Measurements from ENCODE around the gene S100A5.
A peak's percentile ranks its signal among the peaks of the same experiment; 100 is the strongest.

Gene S100A5

DNA sequence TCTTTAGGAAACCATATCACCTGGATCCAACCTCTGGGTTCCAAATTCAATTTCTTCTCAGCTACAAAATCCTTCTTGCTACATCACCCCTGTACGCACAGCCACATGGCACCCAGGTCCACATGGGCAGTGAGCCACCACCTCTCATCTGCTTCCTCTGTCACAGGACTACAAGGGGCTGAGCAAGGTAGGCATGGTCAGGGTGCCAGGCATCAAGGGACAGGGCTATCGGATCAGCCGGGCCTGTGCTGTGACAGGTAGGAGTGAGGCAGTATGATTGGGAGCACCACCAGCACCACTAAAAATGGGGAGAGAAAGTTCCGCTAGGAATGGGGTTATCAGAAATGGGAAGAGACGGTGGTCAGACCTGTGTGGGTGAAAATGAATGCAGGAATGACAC is 34.3 kb downstream of the S100A5 start:
- H3K36me3 ChIP-seq (ENCODE audit: insufficient read depth, low read length): no peaks in the 10 kb centered on the region
- H3K4me1 ChIP-seq (ENCODE audit: control insufficient read depth, insufficient read depth, low read length, unreplicated experiment): peaks cover 29% of the 10 kb centered on the region
- no peak overlapping the region for H2AFZ ChIP-seq (ENCODE audit: low read length, unreplicated experiment)
- H3K79me2 ChIP-seq (ENCODE audit: control insufficient read depth, insufficient read depth, low read length, unreplicated experiment): no peaks in the 10 kb centered on the region
- no peaks in the 10 kb centered on the region for H3K27me3 ChIP-seq (ENCODE audit: insufficient read depth, low read length)
- H3K27ac ChIP-seq (ENCODE audit: low read depth, low read length): peak overlapping the region; percentile 19; the same call in 1 of the 2 replicates
- H3K4me3 ChIP-seq (ENCODE audit: low read depth, low read length): peak overlapping the region; percentile 24; the same call in 1 of the 2 replicates

- no peak overlapping the region for H2AFZ ChIP-seq (ENCODE audit: low read length, unreplicated experiment)
- H3K79me2 ChIP-seq (ENCODE audit: control insufficient read depth, insufficient read depth, low read length, unreplicated experiment): no peaks in the 10 kb centered on the region
- H3K27me3 ChIP-seq (ENCODE audit: insufficient read depth, low read length): no peaks in the 10 kb centered on the region
- H3K36me3 ChIP-seq (ENCODE audit: insufficient read depth, low read length): no peaks in the 10 kb centered on the region
- H3K4me3 ChIP-seq (ENCODE audit: low read depth, low read length): no peak overlapping the region
- no peak overlapping the region for H3K27ac ChIP-seq (ENCODE audit: low read depth, low read length)
- peaks cover 29% of the 10 kb centered on the region for H3K4me1 ChIP-seq (ENCODE audit: control insufficient read depth, insufficient read depth, low read length, unreplicated experiment)
Observed at GRCh38 chr1:153505576-153505975, 35.2 kb downstream of the S100A5 start.

DNA sequence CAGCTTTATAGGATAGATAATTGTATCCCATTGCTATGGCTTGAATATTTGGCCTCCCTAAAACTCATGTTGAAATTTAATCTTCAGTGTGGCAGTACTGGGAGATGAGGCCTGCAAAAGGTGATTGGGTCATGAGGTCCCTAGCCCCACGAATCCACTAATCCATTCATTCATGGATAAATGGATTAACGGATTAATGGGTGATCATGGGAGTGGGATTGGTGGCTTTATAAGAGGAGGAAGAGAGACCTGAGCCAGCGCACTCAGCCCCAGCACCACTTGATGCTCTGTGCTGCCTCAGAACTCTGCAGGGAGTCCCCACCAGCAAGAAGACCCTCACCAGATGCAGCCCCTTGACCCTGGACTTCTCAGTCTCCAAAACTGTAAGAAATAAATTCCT is 37.0 kb downstream of the S100A5 start:
- H3K27ac ChIP-seq (ENCODE audit: low read depth, low read length): no peak overlapping the region
- H3K4me3 ChIP-seq (ENCODE audit: low read depth, low read length): no peak overlapping the region
- H3K79me2 ChIP-seq (ENCODE audit: control insufficient read depth, insufficient read depth, low read length, unreplicated experiment): no peaks in the 10 kb centered on the region
- peaks cover 29% of the 10 kb centered on the region for H3K4me1 ChIP-seq (ENCODE audit: control insufficient read depth, insufficient read depth, low read length, unreplicated experiment)
- H3K27me3 ChIP-seq (ENCODE audit: insufficient read depth, low read length): peaks cover 12% of the 10 kb centered on the region
- no peak overlapping the region for H2AFZ ChIP-seq (ENCODE audit: low read length, unreplicated experiment)
- H3K36me3 ChIP-seq (ENCODE audit: insufficient read depth, low read length): no peaks in the 10 kb centered on the region

DNA sequence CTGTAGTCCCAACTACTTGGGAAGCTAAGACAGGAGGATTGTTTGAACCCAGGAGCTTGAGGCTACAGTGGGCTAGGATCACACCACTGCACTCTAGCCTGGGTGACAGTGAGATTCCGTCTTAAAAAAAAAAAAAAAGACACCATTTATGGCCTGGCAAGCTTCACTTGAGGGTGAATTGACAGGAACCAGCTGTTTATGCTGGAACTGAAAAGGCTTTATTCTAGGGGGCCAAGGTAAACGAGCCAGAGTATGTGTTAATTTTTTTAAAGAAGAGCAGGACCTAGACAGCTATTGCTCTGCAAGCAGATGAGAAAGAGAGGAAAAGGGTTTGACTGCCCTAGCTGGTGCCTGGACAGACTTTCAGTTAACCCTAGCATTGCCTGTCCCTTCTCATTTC is 42.0 kb downstream of the S100A5 start:
- Histone ChIP-seq H3K36me3 (ENCODE audit: insufficient read depth, low read length) (no peaks in the 10 kb centered on the region), H3K79me2 (ENCODE audit: control insufficient read depth, insufficient read depth, low read length, unreplicated experiment) (no peaks in the 10 kb centered on the region), H3K27ac (ENCODE audit: low read depth, low read length) (no peak overlapping the region), H3K27me3 (ENCODE audit: insufficient read depth, low read length) (peaks cover 13% of the 10 kb centered on the region), H3K4me1 (ENCODE audit: control insufficient read depth, insufficient read depth, low read length, unreplicated experiment) (no peaks in the 10 kb centered on the region), H2AFZ (ENCODE audit: low read length, unreplicated experiment) (no peak overlapping the region), H3K4me3 (ENCODE audit: low read depth, low read length) (no peak overlapping the region)

DNA sequence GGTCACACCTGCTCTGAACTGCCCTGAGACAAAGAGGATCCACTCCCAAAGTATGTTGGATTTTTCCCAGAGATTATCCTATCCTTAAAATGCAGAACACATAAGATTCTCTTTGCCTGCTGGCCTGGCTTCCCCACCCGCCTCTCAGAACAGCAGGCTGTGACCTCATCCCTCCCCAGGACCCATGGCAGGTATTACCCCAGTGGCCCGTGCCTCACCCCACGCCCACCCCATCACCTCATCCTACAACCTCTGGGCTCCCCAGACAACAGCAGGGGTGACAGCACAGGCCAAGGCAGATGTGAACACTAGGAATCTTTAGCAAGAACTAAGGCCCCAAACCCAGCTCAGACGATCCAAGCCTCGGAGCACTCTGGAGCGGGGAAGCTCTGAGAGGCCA is 45.2 kb downstream of the S100A5 start:
- Histone ChIP-seq H2AFZ (ENCODE audit: low read length, unreplicated experiment) (no peak overlapping the region), H3K36me3 (ENCODE audit: insufficient read depth, low read length) (no peaks in the 10 kb centered on the region), H3K27ac (ENCODE audit: low read depth, low read length) (no peak overlapping the region), H3K27me3 (ENCODE audit: insufficient read depth, low read length) (peaks cover 13% of the 10 kb centered on the region), H3K79me2 (ENCODE audit: control insufficient read depth, insufficient read depth, low read length, unreplicated experiment) (no peaks in the 10 kb centered on the region), H3K4me3 (ENCODE audit: low read depth, low read length) (no peak overlapping the region), H3K4me1 (ENCODE audit: control insufficient read depth, insufficient read depth, low read length, unreplicated experiment) (peaks cover 11% of the 10 kb centered on the region)

- Histone ChIP-seq H3K27me3 (ENCODE audit: insufficient read depth, low read length) (peaks cover 13% of the 10 kb centered on the region), H2AFZ (ENCODE audit: low read length, unreplicated experiment) (no peak overlapping the region), H3K4me3 (ENCODE audit: low read depth, low read length) (no peak overlapping the region), H3K27ac (ENCODE audit: low read depth, low read length) (no peak overlapping the region), H3K36me3 (ENCODE audit: insufficient read depth, low read length) (no peaks in the 10 kb centered on the region), H3K4me1 (ENCODE audit: control insufficient read depth, insufficient read depth, low read length, unreplicated experiment) (peaks cover 11% of the 10 kb centered on the region), H3K79me2 (ENCODE audit: control insufficient read depth, insufficient read depth, low read length, unreplicated experiment) (no peaks in the 10 kb centered on the region)
Observed at GRCh38 chr1:153494976-153495535, 45.7 kb downstream of the S100A5 start.

DNA sequence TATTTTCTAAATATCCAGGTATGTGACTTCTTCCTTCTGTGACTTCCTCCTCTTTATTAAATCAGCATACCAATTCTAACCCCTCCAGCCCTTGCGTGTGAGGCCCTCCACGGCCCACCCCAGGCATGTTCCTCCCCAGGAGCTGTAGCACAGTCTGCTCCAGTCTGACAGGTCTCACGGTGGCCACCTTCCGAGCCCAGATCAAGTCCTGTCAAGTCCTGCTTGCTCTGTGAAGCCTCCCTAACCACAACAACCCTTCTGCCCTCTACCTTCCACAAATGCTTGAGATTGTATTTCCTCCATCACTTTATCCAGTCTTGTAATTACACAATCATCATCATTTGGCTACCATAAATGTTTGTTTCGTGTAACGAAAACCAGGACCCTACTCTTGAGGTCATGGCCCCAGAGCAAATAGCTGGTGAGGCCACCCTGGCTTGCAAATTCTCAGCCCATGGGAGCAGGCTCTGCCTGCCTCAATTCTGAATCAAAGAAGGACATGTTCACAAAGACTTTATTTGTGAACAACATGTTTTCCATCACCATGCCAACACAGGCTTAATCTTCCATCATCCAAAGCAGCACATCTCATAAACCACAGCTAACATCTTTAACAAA is 47.3 kb downstream of the S100A5 start:
- peaks cover 15% of the 10 kb centered on the region for H3K4me1 ChIP-seq (ENCODE audit: control insufficient read depth, insufficient read depth, low read length, unreplicated experiment)
- no peak overlapping the region for H2AFZ ChIP-seq (ENCODE audit: low read length, unreplicated experiment)
- H3K27ac ChIP-seq (ENCODE audit: low read depth, low read length): no peak overlapping the region

DNA sequence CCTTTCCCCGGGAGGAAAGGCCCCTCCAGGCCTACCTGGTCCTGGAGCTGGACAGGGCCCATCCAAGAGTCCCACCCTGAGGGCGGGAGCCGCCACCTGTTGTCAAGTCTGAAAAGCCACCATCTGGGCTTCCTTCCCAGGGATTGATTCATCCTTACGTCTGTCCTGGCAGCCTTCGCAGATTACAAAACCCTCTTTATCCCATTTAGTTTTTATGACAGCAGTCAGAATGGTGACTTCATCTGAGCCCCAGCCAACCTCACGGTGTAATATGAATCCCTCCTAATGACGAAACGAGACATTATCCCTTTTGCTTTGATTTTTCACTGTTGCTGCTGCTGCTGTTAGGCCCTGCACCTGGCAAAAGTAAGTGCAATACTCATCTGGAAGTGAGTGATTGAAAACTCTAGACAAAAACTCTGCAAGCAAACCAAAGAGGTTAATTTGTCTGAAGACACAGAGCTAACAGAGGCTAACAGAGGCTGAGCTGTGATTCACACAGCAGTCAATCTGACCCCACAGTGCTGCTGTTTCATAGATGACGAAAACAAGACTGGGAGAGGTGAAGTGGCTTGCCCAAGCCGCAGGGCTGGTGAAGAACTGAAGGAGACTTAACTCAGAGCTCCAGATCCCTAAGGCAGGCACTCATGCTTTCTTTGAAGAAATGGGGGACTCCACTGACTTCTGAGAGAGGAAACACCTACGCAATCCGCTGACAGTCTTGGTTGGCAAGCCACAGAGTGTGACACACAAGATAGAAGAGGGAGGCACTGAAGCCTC is 50.3 kb downstream of the S100A5 start:
- no peak overlapping the region for H2AFZ ChIP-seq (ENCODE audit: low read length, unreplicated experiment)
- H3K36me3 ChIP-seq (ENCODE audit: insufficient read depth, low read length): no peaks in the 10 kb centered on the region
- peaks cover 15% of the 10 kb centered on the region for H3K4me1 ChIP-seq (ENCODE audit: control insufficient read depth, insufficient read depth, low read length, unreplicated experiment)
- peak overlapping the region; percentile 80 for H3K27ac ChIP-seq (ENCODE audit: low read depth, low read length)
- H3K4me3 ChIP-seq (ENCODE audit: low read depth, low read length): peak overlapping the region; percentile 57
- peaks cover 11% of the 10 kb centered on the region for H3K27me3 ChIP-seq (ENCODE audit: insufficient read depth, low read length)
- H3K79me2 ChIP-seq (ENCODE audit: control insufficient read depth, insufficient read depth, low read length, unreplicated experiment): no peaks in the 10 kb centered on the region

More for the DNA sequence above, 47.3 kb downstream of the S100A5 start:
- Histone ChIP-seq H3K27me3 (ENCODE audit: insufficient read depth, low read length) (no peaks in the 10 kb centered on the region; the same call in 1 of the 2 replicates), H3K4me3 (ENCODE audit: low read depth, low read length) (no peak overlapping the region), H3K36me3 (ENCODE audit: insufficient read depth, low read length) (no peaks in the 10 kb centered on the region), H3K79me2 (ENCODE audit: control insufficient read depth, insufficient read depth, low read length, unreplicated experiment) (no peaks in the 10 kb centered on the region)

DNA sequence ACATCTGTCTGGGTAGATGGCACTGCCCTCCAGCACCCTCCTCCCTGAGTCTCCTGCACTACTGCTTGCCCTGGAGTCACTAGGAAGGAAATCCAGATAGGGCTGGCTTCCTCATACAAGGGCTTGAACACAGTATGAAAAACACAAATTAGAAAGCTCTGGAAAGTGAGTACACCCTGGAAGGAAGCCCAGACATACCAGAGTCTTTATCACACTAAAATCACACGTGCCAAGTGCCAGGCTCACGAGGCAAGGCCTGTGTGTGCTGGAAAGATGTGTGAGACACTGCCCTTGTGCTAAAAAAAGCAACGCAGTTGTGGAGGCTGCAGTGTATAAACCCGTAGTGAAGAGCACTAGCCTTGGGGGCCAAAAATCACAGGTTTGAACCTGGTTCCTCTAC is 52.0 kb downstream of the S100A5 start:
- Histone ChIP-seq H2AFZ (ENCODE audit: low read length, unreplicated experiment) (no peak overlapping the region), H3K27me3 (ENCODE audit: insufficient read depth, low read length) (peaks cover 28% of the 10 kb centered on the region), H3K79me2 (ENCODE audit: control insufficient read depth, insufficient read depth, low read length, unreplicated experiment) (no peaks in the 10 kb centered on the region), H3K36me3 (ENCODE audit: insufficient read depth, low read length) (no peaks in the 10 kb centered on the region), H3K4me1 (ENCODE audit: control insufficient read depth, insufficient read depth, low read length, unreplicated experiment) (peaks cover 15% of the 10 kb centered on the region), H3K27ac (ENCODE audit: low read depth, low read length) (no peak overlapping the region), H3K4me3 (ENCODE audit: low read depth, low read length) (no peak overlapping the region)

DNA sequence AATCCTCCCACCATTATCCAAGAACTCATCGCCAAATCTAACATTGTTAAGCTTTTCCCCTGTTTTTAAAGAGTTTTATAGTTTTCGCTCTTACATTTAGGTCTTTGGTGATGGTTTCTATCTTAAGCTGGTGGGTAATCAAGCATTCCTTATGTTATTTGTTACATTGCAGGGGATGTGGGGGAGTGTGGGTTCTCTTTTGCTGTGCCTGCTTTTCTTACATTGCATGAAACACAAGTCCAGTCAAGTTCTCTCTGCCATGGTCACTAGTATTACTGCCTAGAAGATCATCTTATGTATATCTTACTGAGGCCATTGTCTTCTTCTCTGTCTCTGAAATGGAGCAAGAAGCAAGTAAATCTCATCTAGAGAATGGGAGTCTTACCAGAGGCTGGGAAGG is 53.0 kb downstream of the S100A5 start:
- Histone ChIP-seq H3K27me3 (ENCODE audit: insufficient read depth, low read length) (peaks cover 35% of the 10 kb centered on the region), H3K4me1 (ENCODE audit: control insufficient read depth, insufficient read depth, low read length, unreplicated experiment) (peaks cover 15% of the 10 kb centered on the region), H3K79me2 (ENCODE audit: control insufficient read depth, insufficient read depth, low read length, unreplicated experiment) (no peaks in the 10 kb centered on the region), H3K36me3 (ENCODE audit: insufficient read depth, low read length) (no peaks in the 10 kb centered on the region), H3K27ac (ENCODE audit: low read depth, low read length) (no peak overlapping the region), H3K4me3 (ENCODE audit: low read depth, low read length) (no peak overlapping the region), H2AFZ (ENCODE audit: low read length, unreplicated experiment) (no peak overlapping the region)
